ENCODE results near the gene FOXG1. TPM values are rescaled to one million over a fixed set of nuclear protein-coding genes. Genes with fewer than 3 reads are reported as not detected.

FOXG1 gene
- total RNA-seq, 1 donor from 2014 or later: 75.5 TPM

- no peak for DNase-seq
Observed at GRCh38 chr14:28776482-28777266, 10.1 kb downstream of the FOXG1 start.

- DNase-seq: no peak
Observed at GRCh38 chr14:28777471-28778137, 11.0 kb downstream of the FOXG1 start.

- no peak for DNase-seq
Observed at GRCh38 chr14:28778138-28779117, 11.8 kb downstream of the FOXG1 start.

- DNase-seq: no peak
Observed at GRCh38 chr14:28779456-28779855, 12.9 kb downstream of the FOXG1 start.

GRCh38 chr14:28780843-28781820 lies 14.5 kb downstream of the FOXG1 start:
- no peak for DNase-seq

- no peak for DNase-seq
Observed at GRCh38 chr14:28782301-28782700, 15.7 kb downstream of the FOXG1 start.

- DNase-seq: no peak
Observed at GRCh38 chr14:28783664-28784063, 17.1 kb downstream of the FOXG1 start.

- DNase-seq: no peak
Observed at GRCh38 chr14:28784096-28785048, 17.8 kb downstream of the FOXG1 start.

- DNase-seq: peak; percentile 57
Observed at GRCh38 chr14:28785096-28785952, 18.7 kb downstream of the FOXG1 start.

- DNase-seq: no peak
Observed at GRCh38 chr14:28807518-28807917, 40.9 kb downstream of the FOXG1 start.

GRCh38 chr14:28813810-28814209 lies 47.2 kb downstream of the FOXG1 start:
- no peak for DNase-seq

All from occipital lobe (tissue), 2 donors.